Fibroblast of peridontal ligament (primary cell): Measurements from ENCODE around the gene CCDC33.
A peak's percentile ranks its signal among the peaks of the same experiment; 100 is the strongest.

ENCODE experiments used
- DNase-seq: peaks from one replicate; pipeline ENCODE4 v3.0.0-alpha.2; 2010; ENCODE audit errors: extremely low read depth

CCDC33 gene

DNA sequence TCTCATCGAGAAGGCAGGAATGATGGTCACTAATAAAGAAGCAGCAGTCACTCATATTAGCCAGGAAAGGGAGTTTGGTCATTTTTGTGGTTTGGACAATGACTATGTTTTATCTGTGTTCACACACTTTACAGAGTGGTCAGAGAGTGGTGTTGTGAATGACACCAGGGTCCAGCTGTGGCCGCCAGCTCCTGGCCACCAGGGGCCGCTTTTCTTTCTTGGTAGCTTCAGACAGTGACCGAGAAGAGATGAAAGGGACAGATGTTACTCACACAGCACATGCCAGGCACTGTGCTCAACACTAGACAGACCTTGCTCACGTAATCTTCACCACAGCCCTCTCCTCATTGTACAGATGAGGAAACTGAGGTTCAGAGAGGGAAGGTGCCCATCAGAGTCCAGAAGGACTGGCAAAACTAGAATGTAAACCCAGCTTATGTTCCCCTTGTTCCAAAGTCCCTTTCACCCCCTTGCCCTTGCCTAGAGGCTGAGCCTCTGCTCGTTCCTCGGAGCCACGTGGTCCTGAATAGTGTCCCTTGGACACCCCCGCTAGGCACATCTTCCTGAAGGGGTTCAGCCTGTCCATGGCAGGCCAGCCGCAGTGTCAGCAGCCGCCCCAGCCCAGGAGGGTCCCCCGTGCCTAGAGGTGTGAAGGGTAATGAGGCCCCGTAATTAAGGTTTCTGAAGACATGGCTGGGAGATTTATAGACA is 75.8 kb downstream of the CCDC33 start:
- DNase-seq: no peak

DNA sequence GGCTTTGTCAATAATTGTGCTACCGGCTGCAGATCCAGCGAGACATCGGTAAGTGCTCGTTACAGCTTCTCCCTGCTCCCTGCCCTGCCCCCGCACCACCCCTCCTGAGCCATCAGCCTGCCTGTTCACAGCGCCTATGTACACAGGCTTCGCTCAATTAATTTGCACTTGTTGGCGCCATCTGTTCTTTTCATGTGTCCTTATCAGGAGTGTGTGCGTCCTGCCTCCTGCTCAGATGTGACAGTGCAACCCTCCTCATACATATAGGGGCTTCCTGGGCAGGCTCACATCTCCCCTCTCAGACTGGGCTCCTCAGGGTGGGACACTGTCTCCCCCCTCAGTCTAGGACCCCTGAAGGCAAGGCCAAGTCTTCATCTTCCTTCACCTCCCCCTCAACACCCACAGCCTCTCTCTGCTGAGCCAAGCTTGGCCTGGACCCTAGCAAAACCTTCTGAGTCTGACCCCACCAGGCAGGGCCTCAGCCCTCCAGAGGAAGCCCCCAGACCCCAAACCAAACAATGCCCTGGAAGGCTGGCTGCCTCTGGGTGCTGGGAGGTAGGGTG is 76.4 kb downstream of the CCDC33 start:
- DNase-seq: no peak

DNA sequence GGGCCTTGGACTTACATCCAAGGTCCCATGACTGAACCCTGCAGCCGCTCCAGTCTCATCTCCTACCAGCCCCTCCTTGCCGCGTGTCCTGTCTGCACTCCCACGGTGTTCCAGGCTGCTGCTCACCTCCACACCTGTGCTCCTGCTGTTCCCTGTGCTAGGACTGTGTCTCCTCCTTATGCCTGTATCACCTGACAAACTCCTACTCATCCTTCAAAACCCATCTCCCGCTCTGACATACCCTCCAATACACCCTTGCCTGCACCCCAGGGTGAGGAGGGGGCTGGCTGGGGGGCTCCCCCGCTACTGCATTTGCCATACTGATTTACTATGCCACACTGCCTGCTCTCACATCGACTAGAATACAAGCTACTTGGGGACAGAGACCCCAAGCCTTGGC is 77.8 kb downstream of the CCDC33 start:
- DNase-seq: no peak

DNA sequence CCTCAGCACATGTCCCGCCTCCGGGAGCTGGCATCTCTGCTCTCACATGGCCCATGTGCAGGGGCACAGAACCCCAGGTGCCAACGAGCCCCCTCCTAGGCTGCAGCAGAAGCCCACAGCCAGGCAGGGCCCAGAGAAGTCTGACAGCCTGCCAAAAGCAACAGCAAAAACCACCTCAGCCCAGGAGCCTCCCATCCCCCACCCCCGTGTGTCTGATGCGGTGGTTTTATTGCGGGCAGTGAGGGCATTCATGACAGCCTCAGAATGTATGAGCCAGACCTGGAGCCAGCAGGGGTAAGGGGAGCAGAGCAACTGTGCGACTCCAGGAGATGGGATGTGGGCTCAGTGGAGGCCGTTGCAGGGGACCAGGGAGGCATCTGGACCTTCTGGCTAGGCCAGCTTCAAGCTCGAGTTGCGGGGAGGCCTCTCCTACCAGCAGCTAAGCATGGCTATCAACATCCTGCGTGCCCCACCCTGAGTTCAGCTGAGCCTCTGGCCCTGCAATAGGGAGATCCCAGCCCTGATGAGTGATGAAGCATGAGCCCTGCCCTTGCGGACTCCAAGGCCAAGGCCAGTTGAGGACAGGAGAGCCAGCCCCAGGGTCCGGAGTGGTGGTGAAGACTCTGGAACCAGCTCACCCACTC is 78.8 kb downstream of the CCDC33 start:
- DNase-seq: no peak

DNA sequence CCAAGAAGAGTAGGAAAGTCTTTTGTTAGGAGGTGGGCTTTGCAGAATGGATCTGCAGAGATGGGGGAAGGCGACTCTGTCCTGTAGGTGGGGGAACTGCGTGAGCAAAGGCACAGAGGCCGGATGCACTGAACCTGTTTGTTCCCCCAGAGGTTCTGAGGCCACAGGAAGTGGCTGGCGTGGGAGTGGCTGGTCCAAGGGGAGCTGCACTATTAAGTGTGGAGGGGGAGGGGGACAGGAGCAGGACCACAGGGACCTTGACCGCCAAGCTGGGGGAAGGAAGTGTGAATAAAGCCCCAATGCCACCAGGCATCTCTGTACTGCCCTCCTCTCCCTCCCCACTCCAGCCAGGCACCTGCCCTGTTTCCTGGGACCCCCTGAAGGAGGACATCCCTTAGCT is 79.5 kb downstream of the CCDC33 start:
- no peak for DNase-seq

DNA sequence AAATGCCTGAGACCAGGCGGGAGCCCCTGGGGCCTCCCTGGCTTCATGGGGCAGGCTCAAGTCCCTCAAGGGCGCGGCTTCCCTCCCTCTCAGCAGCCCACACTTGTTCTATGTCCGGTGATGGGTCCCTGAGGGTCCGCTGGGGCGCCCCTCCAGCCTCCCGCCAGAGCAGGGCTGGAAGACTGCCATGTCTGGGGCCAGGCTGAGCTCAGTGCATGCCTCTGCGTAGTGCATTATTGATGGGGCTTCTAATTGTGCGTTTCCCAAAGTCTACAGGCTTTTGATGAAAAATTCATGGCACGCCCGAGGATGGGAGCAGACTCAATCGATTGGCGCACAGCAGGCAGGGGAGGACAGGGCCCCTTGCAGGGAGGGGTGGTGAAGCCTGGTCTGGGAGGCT is 80.0 kb downstream of the CCDC33 start:
- no peak for DNase-seq

DNA sequence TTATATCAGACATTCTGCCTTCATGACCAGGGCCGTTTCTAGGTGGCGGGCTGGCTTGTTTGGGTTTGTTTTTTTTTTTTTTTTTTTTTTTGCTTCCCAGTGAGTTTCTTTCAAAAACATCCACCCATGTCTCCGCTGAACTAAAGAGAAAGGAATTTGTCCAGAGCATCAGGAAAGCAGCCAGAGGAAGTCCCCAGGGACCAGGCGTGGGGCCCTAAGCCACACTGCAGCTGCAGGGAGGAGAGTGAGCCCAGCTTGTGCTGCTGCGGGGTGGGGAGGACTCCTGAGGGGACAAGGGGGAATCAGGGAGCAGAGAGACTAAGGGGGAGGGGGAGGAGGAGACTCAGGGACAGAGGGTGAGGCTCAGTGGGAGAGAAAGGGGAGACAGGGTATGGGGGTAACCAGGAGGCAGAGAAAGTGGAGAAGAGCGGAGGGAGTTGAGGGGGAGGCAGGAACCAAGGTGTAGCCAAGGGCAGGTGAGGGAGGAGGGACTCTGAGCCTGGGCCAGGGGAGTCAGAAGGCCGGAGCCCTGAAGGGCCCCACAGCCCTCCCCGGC is 81.8 kb downstream of the CCDC33 start:
- DNase-seq: peak; percentile 97

DNA sequence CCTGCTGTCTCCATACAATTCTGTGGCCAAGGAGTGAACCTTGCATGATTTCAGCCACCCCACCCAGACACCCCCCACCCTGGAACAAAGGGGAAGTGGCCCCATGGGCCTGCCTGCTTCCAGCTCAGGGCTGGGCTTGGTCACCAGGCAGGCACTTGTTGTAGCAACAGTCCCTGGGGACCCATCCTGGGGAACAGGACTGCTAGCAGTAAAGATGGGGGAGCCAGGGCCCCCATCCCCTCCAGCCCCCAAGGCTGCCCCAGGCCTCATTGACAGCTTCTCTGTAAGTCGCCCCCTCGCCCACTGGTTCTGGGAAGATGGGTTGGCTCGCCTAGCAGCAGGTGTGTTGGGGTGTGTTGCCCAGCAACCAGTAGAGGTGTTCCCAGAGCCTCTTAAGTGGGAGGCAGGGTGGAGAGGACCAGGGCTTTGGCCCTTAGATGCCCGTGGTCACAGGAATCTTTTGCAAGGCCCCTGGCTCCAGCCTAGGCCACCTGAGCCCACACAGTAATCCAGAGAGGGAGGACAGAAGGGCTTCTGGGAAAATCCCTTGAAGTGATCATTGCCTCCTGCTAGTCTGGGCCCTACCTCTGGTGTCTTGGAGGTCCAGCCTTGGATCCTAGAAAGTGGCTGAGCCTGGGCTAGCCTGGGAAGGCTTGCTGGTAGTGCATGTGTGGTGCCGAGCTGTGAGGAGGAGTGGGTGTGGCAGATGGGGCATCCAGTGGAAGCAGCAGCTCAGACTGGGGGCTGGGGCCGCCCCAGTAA is 82.4 kb downstream of the CCDC33 start:
- DNase-seq: no peak

DNA sequence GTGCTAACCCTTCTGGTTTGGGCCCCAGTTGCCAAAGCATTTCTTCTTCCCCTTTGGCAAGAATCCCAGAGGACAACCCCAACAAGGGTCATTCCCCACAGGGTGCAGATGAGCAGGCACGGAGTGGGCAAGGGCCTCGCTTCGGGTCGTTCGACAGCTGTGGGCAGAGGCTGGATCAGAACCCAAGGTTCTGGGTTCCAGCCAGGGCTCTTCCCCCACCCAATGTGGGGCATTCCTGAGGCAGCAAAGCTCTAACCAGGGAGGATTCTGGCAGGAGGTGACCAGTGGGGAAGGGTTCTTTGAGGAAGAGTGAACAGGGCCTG is 83.0 kb downstream of the CCDC33 start:
- no peak for DNase-seq

DNA sequence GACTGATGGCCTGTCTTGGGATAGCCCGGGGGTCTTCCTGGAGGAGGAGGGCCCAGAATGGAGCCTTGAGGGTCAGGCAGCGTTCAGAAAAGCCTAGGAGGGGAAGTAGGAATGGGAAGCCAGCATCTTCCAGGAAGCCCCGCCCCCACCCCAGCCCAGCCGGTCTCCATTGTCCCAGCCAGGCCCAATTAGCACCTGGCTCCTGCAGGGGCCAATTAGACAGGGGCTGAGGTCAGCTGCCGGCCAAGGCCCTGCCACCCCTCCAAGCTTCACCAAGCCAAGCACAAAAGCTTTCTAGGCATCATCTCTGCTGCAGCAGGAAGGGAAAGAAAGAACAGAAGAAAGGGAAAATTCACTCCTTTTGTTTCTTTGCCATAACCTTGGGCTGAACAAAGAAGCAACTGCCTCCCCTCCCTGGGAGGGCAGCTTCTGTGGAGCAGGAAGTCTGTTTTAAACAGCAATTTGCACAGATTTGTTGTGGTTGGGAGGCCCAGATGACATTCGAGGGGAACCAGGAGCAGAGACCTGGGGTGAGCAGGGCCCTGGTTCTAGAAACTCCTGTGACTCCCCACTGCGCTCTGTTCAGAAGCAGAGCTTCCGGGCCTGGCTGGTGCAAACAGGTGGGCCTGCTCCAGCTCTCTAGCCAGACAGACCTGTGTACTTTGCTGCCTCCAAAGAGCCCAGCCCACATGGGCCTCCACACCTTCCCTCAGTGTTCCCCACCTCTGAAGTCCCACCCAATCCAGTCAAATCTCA is 83.6 kb downstream of the CCDC33 start:
- no peak for DNase-seq

DNA sequence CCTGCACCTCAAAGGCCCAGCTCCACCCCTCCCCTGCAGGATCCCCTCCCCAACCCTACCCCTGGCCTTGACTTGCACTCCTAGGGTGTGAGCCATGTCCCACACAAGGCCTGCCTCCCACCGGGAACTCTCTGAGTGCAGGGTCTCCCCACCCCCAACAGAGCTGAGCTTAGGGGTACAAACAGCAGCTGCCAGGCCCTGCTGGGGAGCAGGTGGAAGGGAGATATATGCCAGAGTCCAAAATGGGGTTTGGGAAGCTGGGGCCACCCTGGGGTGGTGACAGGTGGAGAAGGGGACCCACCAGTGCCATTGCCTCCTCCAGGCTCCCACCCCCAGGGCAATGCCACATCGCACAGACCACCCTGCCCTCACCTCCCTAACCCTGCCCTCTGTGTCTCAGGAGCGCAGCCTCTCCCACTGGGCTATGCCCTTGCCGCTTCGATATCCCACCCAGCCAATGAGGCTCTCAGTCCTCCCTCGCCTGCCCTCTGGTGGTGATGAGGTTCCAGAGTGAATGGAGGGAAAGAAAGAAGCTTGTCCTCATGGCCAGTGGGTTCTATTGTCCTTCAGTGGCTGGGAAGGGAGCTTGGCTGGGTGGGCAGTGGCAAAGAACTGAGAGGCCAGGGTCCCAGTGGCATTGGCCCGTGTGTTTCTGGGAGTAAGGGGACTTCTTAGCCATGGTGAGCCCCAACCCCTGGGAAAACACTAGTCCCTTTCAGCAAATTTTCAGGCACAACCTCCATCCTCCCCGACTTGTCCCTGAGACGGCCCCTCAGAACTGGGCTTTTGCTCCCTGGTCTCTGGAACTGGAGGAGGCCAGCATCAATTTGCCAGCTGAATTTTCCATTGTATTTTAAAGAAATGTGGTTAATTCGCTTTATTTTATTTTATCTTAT is 84.5 kb downstream of the CCDC33 start:
- peak; percentile 49 for DNase-seq

DNA sequence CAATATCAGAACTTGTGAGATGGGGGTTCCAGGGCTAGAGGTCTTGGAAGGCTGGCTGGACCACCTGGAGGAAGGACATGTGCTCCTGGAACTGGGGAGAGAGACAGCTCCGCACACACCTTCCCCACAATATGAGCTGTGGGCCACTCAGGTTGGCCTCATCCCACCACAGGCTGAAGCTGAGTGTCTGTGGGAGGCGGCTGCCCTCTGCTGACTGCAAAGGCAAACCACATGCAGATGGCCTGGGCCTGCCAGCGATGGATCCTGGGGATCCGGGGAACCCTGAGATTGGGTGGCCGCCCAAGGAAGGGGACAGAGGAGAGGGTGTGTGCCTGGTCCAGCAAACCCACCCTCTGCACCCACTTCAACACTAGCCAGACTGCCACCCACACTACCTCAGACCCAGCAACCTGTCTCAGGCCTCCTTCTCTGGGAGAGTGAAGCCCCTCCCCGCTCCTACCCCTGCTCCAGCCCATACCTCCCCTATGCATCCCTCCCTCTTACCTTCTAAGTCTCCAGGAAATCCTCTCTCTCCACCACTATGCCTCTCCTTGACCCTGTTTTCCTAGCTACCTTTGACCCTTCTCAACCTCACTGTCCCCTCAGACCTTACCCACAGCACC is 86.5 kb downstream of the CCDC33 start:
- DNase-seq: peak; percentile 56

DNA sequence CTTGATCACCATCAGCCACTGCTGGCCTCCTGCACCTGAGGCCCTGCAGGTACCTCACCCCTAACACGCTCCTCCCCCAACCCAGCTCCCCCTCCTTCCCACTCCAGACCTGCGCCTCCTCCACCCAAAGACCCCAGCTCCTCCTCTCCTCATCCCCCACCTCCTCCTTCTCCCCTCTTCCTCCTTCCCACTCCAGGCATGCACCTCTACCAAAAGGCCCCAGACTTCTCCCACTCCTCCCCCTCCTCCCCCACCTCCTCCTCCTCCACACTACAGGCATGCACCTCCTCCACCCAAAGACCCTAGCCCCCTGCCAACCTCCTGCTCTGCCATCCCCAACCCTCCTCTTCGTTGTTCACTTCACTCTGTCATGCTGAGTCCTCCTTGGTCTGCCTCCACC is 88.6 kb downstream of the CCDC33 start:
- DNase-seq: no peak

DNA sequence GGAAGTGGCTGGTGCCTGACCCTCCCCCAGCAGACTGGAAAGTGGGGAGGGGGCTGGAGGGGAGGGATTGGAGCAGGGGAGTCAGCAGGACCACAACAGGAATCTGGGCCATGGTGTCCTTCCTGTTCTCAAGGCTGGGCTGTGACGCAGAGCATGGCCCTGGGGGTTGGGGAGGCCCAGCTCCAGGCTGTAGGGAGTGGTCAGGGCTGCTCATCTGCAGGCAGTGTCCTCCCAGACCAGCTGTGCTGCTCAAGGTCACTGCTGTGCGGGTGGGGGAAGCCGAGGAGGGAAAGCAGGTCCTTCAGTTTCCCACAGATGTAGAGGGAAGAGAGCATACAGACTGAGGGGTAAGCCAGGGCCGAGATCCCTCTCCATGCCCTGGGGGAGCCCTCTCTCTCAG is 90.6 kb downstream of the CCDC33 start:
- DNase-seq: no peak

DNA sequence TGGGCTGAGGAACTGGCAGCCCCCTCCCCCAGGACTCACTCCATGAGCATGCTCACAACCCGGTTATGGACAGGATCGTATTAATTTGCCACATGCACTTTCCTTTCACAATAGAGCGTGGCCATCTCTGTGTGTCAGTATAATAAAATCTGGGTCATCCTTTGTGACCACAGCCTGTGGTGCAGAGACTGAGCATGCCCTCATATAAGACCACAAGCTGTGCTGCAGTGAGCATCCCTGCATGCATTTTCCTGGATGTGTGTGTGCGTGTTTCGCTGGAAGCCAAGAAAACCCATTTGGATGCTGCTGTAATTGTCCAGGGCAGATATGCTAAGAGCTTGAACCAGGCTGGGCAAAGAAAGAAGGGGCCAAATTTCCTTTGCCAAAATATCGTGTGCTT is 91.6 kb downstream of the CCDC33 start:
- DNase-seq: no peak

DNA sequence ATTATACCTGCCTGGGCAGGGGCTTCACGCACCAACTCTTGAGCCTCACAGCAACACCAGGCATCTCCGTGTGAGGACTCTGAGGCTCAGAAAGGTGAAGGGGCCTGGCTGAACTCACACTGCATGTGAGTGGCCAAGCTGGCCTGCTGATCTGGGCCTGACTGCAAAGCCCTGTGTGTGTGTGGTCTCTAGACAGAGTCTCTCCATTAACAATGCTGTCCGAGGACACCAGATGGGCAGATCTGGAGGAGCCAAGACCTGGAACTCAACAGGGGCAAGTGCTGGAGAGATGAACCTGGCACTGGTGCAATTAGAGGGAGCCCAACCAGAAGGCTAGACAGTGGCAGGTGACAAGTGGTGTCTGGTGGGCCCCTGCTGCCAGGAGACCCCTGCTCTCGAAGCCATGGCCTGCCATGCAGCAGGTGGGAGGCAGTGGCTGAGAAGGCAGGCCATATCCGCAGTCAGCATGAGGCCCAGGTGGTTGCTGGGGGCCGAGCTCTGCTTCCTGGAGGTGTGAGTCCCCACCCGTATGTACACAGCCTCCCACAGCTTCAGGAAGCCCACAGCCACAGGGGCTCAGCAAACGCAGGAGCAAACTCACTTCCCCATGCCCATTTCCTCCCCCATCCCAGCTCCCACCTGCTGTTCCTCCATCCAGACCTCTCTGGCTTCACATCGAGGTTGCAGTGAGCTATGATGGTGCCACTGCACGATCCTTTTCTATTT is 92.4 kb downstream of the CCDC33 start:
- DNase-seq: no peak

DNA sequence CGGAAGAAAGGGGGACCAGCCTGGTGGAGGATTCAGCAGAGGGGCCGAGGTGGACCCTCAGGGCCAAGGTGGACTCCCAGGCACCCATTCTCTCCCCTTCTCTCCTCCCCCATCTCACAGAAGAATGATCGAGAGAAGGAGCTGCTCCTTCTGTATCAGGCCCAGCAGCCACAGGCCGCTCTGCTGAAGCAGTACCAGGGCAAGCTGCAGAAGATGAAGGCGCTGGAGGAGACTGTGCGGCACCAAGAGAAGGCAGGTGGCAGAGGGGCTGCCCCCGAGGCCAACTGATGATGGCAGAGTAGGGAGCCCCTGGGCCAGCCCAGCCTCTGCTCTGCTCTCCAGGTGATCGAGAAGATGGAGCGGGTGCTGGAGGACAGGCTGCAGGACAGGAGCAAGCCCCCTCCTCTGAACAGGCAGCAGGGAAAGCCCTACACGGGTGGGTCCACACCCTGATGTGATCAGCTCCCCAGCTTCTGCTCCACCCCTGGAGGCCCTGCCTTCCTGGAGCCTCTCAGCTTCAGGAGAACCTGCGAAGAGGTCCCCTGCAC is 94.8 kb downstream of the CCDC33 start:
- DNase-seq: no peak

DNA sequence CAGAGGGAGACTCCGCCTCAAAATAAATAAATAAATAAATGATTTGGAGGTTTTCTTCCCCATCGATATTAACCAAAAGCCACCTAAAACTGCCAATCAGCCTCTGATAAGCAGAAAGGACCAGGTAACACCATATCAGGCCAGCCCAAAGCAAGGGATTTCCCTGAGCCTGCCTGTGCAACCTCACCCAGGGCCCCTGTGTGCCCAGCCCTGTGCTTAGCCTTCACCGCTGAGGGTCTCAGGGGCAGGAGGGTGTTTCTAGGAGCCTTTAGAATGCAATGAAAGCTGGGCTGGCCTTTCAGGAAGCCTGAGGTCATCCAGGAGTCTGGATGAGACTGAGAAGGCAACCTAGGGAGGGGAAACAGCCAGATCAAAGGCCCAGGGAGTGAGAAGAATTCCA is 95.9 kb downstream of the CCDC33 start:
- DNase-seq: no peak

DNA sequence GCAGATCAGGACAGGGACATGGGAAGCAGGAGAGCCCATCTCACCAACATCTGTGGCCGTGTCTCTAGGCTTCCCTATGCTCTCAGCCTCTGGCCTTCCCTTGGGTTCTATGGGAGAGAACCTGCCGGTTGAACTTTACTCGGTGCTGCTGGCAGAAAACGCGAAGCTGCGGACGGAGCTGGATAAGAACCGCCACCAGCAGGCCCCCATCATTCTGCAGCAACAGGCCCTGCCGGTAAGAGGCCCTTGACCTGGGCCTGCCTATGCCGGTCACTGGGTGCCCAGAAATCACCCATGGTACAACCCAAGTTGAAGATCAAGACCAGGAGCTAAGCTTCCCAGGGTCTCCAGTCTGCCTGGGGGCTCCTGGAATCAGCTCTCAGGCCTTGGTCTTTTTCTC is 96.5 kb downstream of the CCDC33 start:
- no peak for DNase-seq
